Gastrocnemius medialis (tissue), 4 donors: ENCODE results near the gene SLC6A6. TPM values are rescaled to one million over a fixed set of nuclear protein-coding genes. Genes with fewer than 3 reads are reported as not detected.
A peak's percentile ranks its signal among the peaks of the same experiment; 100 is the strongest.

Source experiments
- ATAC-seq, 2 donors: fragments of 150-250 bp; one replicate each; pipeline ENCODE4 v1.9.1; 2016
- DNase-seq, 2 donors: peaks; one replicate each; pipeline ENCODE4 v3.0.0-alpha.2; 2019
- H3K27ac ChIP-seq, 4 donors: fragments of 200-600 bp; sonication (generic); 1 replicate in 1 of 4; 2 replicates in 3 of 4; pipeline ENCODE4 v1.5.1; 2016 to 2018; ENCODE audit warnings: mild to moderate bottlenecking in 2 of 4, moderate library complexity in 1 of 4
- H3K27me3 ChIP-seq, 3 donors: fragments of 200-600 bp; sonication (generic) in 2 of 3; 1 replicate in 1 of 3; 2 replicates in 2 of 3; pipeline versions ENCODE4 v1.5.1 to v1.6.0; 2016 to 2019; ENCODE audit warnings: mild to moderate bottlenecking in 1 of 3, moderate library complexity in 1 of 3
- H3K36me3 ChIP-seq, 2 donors: fragments of 200-600 bp; sonication (generic) in 1 of 2; one replicate each; pipeline ENCODE4 v1.5.1; 2017 to 2018
- H3K4me1 ChIP-seq, 2 donors: fragments of 200-600 bp; sonication (generic) in 1 of 2; one replicate each; pipeline ENCODE4 v1.5.1; 2016 to 2017; ENCODE audit warnings: mild to moderate bottlenecking in 2 of 2
- H3K4me3 ChIP-seq, 4 donors: fragments of 200-600 bp; sonication (generic) in 3 of 4; 1 replicate in 1 of 4; 2 replicates in 3 of 4; pipeline ENCODE4 v1.5.1; 2016 to 2019; ENCODE audit warnings: mild to moderate bottlenecking in 2 of 4
- H3K9me3 ChIP-seq, 3 donors: fragments of 200-600 bp; sonication (generic) in 2 of 3; 1 replicate in 1 of 3; 2 replicates in 2 of 3; pipeline ENCODE4 v1.5.1; 2016 to 2019
- POLR2A ChIP-seq, 2 donors: fragments of 450-650 bp; IDR thresholded peaks; one replicate each; pipeline ENCODE4 v1.6.1; 2017; ENCODE audit warnings: antibody characterized with exemption in 2 of 2, mild to moderate bottlenecking in 2 of 2, moderate library complexity in 2 of 2
- in situ Hi-C, 4 donors: fragments of 200-750 bp; cut with MboI; loops; one replicate each; pipeline versions ENCODE4 v1.15.0 to v1.8.0; 2017; ENCODE audit warnings: low sequenced_read_pairs in 4 of 4
- intact Hi-C: fragments of 100-400 bp; cut with DNase I; formaldehyde crosslinking; loops from one replicate; pipeline ENCODE4 v1.15.1; 2023; ENCODE audit warnings: low total_unique reads
- total RNA-seq, 4 donors: library from RNA; depleted of rRNA; stranded (reverse); fragments of >200 nt; gene quantifications; one replicate each; pipeline versions ENCODE4 v1.1.0 to v1.2.3, GENCODE V29; 2016
- TF ChIP-seq, protein P1 (sequence below), 5 experiments: fragments of 450-650 bp in 3 of 5; fragments of 200-600 bp in 2 of 5; sonication (generic) in 2 of 5; IDR thresholded peaks in 4 of 5; conservative IDR thresholded peaks in 1 of 5; 1 replicate in 4 of 5; 2 replicates in 1 of 5; pipeline ENCODE4 v1.5.1; 2016 to 2019; ENCODE audit warnings: antibody characterized with exemption in 5 of 5, mild to moderate bottlenecking in 3 of 5, moderate library complexity in 3 of 5

SLC6A6 gene
- total RNA-seq, 4 donors from 2014 or later: 42.1 to 119 (median 88.7) TPM

DNA sequence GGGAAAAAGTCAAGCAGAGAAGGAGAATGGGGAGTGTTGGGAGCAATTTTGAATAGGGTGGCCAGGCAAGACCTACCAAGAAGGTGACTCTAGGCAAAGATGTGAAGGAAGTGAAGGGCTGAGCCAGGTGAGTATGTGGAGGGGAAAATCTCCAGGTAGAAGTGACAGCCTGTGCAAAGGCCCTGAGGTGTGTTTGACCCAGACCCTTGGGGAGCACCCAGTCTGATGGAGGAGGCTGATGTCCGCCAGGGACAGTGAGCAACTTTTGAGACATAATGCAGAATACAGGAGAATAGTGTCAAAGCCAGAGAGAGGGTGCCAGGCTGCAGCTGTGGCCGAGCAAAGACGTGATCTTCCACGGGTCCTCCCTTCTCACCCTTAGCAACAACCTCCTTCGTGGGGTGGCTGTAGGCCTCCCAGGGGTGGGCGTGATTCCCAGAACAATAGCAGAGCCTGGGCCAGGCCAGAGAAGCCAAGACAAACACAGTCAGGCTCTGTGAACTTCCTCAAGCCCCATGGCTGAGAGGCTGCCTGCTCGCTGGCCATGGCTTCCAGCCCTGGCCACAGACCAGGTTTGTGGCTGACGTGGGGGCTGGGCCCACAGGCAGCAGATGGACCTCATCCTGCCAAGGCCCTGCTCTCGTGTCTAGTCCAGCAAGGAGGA lies 58.1 kb downstream of the SLC6A6 start:
- peak overlapping the region; percentile 41 to 66 (median 60) for H3K27ac ChIP-seq
- DNase-seq (peak; percentile 52 to 80), ATAC-seq (peak; percentile 78 to 80)
- H3K36me3 ChIP-seq: peaks cover 0 to 59% of the 10 kb centered on the region in 2 donors
- intact Hi-C loops (loop anchor here (2.0 to 10.0 kb wide), 2 partner anchors 258 to 566 kb away; no protein-coding TSS in a partner anchor), in situ Hi-C loops (loop anchor here (5.0 to 25.0 kb wide), 5 partner anchors 56 to 573 kb away; partner anchors contain the start of genes SLC6A6 (in 2 of the 4) and WNT7A (in 2 of the 4))
- no peak for TF ChIP-seq POLR2A (IDR thresholded peaks at IDR 0.05)
- H3K27me3 ChIP-seq: no peaks in the 10 kb centered on the region
- H3K9me3 ChIP-seq: no peaks in the 10 kb centered on the region
- H3K4me3 ChIP-seq: no peak overlapping the region
- peaks cover 11 to 15% of the 10 kb centered on the region in 2 donors for H3K4me1 ChIP-seq

DNA sequence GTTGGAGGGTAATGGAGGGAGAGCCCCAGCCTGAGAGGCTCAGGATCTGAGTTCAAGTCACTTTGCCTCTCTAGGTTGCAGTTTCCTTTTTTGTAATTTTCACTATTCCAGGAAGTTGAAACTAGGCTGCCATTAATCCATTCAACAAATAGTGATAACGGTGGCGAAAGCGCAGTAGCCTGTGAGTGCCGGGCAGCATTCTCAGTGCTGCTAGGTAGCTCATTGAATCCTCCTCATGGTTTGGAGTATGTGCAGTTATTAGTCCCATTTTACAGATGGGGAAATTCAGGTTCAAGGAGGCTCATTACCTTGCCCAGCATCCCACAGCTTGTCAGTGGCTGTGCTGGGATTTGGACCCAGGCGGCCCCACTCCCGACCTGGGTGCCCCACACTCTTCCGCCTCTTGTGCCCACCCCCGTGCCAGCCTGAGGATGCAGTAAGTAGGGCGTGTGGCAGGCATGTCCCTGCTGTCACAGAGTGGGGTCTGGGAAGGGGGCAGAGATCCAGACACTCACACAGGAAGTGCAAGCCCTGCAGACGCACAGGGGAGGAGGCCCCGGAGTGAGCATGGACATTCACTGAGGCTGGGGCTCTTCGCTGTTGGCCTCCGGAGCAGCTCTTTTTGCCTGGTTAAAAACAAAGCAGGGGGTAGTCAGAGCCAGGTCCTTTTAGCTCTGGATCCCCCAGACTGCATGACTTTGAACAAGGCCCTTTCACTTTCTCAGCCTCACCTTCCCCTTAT lies 58.8 kb downstream of the SLC6A6 start:
- no peak for DNase-seq
- no peak overlapping the region for H3K4me3 ChIP-seq
- peaks cover 0 to 62% of the 10 kb centered on the region in 2 donors for H3K36me3 ChIP-seq
- no peak for ATAC-seq
- TF ChIP-seq, protein P1, sequence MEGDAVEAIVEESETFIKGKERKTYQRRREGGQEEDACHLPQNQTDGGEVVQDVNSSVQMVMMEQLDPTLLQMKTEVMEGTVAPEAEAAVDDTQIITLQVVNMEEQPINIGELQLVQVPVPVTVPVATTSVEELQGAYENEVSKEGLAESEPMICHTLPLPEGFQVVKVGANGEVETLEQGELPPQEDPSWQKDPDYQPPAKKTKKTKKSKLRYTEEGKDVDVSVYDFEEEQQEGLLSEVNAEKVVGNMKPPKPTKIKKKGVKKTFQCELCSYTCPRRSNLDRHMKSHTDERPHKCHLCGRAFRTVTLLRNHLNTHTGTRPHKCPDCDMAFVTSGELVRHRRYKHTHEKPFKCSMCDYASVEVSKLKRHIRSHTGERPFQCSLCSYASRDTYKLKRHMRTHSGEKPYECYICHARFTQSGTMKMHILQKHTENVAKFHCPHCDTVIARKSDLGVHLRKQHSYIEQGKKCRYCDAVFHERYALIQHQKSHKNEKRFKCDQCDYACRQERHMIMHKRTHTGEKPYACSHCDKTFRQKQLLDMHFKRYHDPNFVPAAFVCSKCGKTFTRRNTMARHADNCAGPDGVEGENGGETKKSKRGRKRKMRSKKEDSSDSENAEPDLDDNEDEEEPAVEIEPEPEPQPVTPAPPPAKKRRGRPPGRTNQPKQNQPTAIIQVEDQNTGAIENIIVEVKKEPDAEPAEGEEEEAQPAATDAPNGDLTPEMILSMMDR (IDR thresholded peaks at IDR 0.05 in 4 of 5, conservative IDR thresholded peaks at IDR 0.05 in 1 of 5): no peak
- TF ChIP-seq POLR2A (IDR thresholded peaks at IDR 0.05): no peak
- H3K27ac ChIP-seq: peak overlapping the region; percentile 41 to 66 (median 60)
- in situ Hi-C loops: loop anchor here (5.0 to 25.0 kb wide), 5 partner anchors 56 to 574 kb away; partner anchors contain the start of genes SLC6A6 (in 2 of the 4) and WNT7A (in 2 of the 4)
- H3K9me3 ChIP-seq: no peaks in the 10 kb centered on the region
- H3K4me1 ChIP-seq: peaks cover 11% of the 10 kb centered on the region in 2 donors
- no peaks in the 10 kb centered on the region for H3K27me3 ChIP-seq
- intact Hi-C loops: loop anchor here (2.0 to 10.0 kb wide), 2 partner anchors 258 to 566 kb away; no protein-coding TSS in a partner anchor

DNA sequence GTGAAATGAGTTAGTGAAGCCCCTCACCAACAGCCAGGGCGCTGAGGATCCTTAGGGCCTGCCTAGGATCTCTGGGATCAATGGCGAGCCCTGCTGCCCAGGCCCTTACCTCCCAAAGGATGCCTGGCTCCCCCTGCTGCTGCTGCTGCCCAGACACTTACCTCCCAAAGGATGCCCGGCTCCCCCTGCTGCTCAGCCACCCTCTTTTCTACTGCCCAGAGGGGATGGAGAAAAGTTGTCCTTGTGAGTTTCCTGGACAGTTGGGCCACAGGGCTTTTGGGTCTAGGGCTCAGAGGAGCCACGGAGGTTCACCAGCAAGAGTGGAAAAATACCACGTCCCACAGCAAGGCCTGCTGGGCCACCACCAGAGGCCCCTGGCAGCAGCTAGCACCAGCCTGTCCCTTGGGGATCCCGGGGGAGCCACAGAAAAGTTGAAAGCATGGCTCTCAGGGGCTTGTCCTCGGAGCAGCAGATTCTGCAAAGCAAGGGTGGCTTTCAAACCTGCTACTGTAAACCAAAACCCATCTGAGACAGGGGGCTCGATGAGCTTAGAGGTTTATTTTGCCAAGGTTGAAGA lies 59.4 kb downstream of the SLC6A6 start:
- in situ Hi-C loops (loop anchor here (5.0 to 25.0 kb wide), 5 partner anchors 57 to 575 kb away; partner anchors contain the start of genes SLC6A6 (in 2 of the 4) and WNT7A (in 2 of the 4)), intact Hi-C loops (loop anchor here (2.0 to 10.0 kb wide), 2 partner anchors 259 to 567 kb away; no protein-coding TSS in a partner anchor)
- ATAC-seq (no peak), DNase-seq (no peak)
- H3K9me3 ChIP-seq: no peaks in the 10 kb centered on the region
- H3K36me3 ChIP-seq: peaks cover 0 to 69% of the 10 kb centered on the region in 2 donors
- H3K27ac ChIP-seq: no peak overlapping the region
- H3K4me3 ChIP-seq: no peak overlapping the region
- H3K4me1 ChIP-seq: peaks cover 11% of the 10 kb centered on the region in 2 donors
- TF ChIP-seq, protein P1 (IDR thresholded peaks at IDR 0.05 in 4 of 5, conservative IDR thresholded peaks at IDR 0.05 in 1 of 5): peak in 3 of 5 experiments; percentile 35 to 39 (median 39)
- no peak for TF ChIP-seq POLR2A (IDR thresholded peaks at IDR 0.05)
- H3K27me3 ChIP-seq: no peaks in the 10 kb centered on the region

GRCh38 chr3:14462738-14463137 lies 60.3 kb downstream of the SLC6A6 start:
- TF ChIP-seq, protein P1 (IDR thresholded peaks at IDR 0.05 in 4 of 5, conservative IDR thresholded peaks at IDR 0.05 in 1 of 5): no peak
- TF ChIP-seq POLR2A (IDR thresholded peaks at IDR 0.05): no peak
- Histone ChIP-seq H3K36me3 (peaks cover 0 to 76% of the 10 kb centered on the region in 2 donors), H3K27me3 (no peaks in the 10 kb centered on the region), H3K9me3 (no peaks in the 10 kb centered on the region), H3K4me3 (no peak overlapping the region), H3K27ac (no peak overlapping the region), H3K4me1 (peaks cover 11% of the 10 kb centered on the region in 2 donors)
- DNase-seq: no peak
- ATAC-seq: no peak
- in situ Hi-C loops (loop anchor here (5.0 to 25.0 kb wide), 5 partner anchors 58 to 575 kb away; partner anchors contain the start of genes SLC6A6 (in 2 of the 4) and WNT7A (in 2 of the 4)), intact Hi-C loops (loop anchor here (10.0 kb wide), 1 partner anchor 568 kb away; no protein-coding TSS in a partner anchor)
